ENCODE measurements around the gene CNNM1. TPM values are rescaled to one million over a fixed set of nuclear protein-coding genes. Genes with fewer than 3 reads are reported as not detected.

Gene CNNM1
- 0.24 TPM for total RNA-seq
- 0.16 TPM for polyA plus RNA-seq
- long read RNA-seq, donor 1, result 0 reads
- long read RNA-seq, donor 2, result 0 reads
- long read RNA-seq, donor 3, result 0 reads
- long read RNA-seq, donor 4, result 0 reads
- long read RNA-seq, donor 5, result 0 reads
- long read RNA-seq, donor 6, result 0 reads
- long read RNA-seq, donor 7, result 0 reads
- long read RNA-seq, donor 8, result 0 reads
- long read RNA-seq, donor 9, result 0 reads
- long read RNA-seq, donor 10, result 0 reads

DNA sequence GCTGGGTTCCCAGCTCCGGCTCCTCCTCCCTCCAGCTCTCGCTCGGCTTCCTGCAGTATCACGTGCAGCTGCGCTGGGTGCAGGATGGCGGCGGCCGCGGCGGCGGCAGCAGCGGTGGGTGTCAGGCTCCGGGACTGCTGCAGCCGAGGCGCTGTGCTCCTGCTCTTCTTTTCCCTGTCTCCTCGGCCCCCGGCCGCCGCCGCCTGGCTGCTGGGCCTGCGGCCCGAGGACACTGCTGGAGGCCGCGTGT, at the start of gene CNNM1:
Gene CNNM1, plus strand, starts transcription at position 53 of the 250 bp plus-strand sequence. Its CDS starts 32 bp downstream, at position 85.
- Histone ChIP-seq H3K27ac (ENCODE audit: low read depth in 1 of 2, low read length in 1 of 2) (no peak within 1 kb of the TSS), H3K4me3 (ENCODE audit: low read length in 2 of 2) (peak within 1 kb of the TSS in 1 of 2 donors; percentile 52), H3K27me3 (ENCODE audit: control insufficient read depth in 2 of 2, insufficient read depth in 1 of 2, low read length in 1 of 2) (peaks cover 21 to 49% of the 10 kb centered on the region in 2 donors), H3K4me1 (ENCODE audit: control insufficient read depth in 2 of 2, insufficient read depth in 2 of 2, low read length in 2 of 2) (peaks cover 0 to 2% of the 10 kb centered on the region in 2 donors), H3K9me3 (ENCODE audit: control insufficient read depth in 2 of 2, insufficient read depth in 1 of 2, low read length in 1 of 2) (no peaks in the 10 kb centered on the region), H3K36me3 (ENCODE audit: control insufficient read depth in 2 of 2, insufficient read depth in 2 of 2, low read length in 1 of 2) (no peaks in the 10 kb centered on the region)
- WGBS, result under 1% methylated on average over 24 of the region's 24 CpGs
- DNase-seq (ENCODE audit: low read depth in 6 of 9, low spot score in 9 of 9), result peak in 3 of 9 donors; percentile 5 to 44 (median 15)

DNA sequence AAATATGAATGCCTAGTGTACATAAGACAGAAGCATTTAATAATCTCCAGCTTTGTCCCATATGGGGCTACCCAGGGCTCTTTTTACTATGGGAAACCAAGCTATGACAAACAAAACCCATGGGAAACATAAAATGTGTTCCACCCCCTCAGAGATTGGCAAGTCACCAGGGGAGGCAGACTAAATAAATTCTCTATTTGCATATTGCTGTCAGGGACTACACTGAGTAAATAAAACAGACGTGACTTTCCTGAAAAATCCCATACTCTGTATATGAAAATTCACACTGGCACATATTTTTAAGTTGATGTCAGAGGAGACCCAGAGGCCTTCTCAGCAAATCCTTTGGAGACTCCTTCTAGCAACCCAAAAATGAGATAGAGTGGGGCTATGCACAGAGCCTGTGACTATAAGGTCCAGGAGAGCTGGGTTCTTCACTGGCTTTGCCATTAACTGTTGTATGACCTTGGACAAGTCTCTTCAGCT, 49.5 kb upstream of the CNNM1 start:
- H3K36me3 ChIP-seq (ENCODE audit: control insufficient read depth in 2 of 2, insufficient read depth in 2 of 2, low read length in 1 of 2), result no peaks in the 10 kb centered on the region
- no peaks in the 10 kb centered on the region for H3K9me3 ChIP-seq (ENCODE audit: control insufficient read depth in 2 of 2, insufficient read depth in 1 of 2, low read length in 1 of 2)
- H3K4me1 ChIP-seq (ENCODE audit: control insufficient read depth in 2 of 2, insufficient read depth in 2 of 2, low read length in 2 of 2), result no peaks in the 10 kb centered on the region
- WGBS, result 86% methylated on average over 1 of the region's 1 CpG
- H3K27me3 ChIP-seq (ENCODE audit: control insufficient read depth in 2 of 2, insufficient read depth in 1 of 2, low read length in 1 of 2), result no peaks in the 10 kb centered on the region
- H3K4me3 ChIP-seq (ENCODE audit: low read length in 2 of 2), result no peak overlapping the region
- H3K27ac ChIP-seq (ENCODE audit: low read depth in 1 of 2, low read length in 1 of 2), result no peak overlapping the region
- no peak for DNase-seq (ENCODE audit: low read depth in 6 of 9, low spot score in 9 of 9)

DNA sequence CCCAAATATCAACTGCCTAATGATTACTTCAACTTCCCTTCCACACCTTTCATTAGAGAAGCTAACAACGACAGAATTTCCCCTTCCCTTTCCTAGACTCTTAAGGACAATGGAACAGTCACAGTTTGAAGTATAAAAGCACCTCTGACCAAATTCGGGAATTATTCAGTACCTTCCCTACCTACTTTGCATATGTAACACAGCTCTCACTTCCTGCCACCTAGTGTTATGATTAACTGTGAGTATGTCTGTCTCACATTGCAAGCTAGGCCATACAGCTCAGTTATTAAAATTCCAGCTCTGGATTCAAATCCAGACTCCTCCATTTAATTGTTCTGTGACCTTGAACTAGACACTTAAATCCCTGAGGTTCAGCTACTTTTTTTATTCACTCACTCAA, 48.7 kb upstream of the CNNM1 start:
- DNase-seq (ENCODE audit: low read depth in 6 of 9, low spot score in 9 of 9), result no peak
- Histone ChIP-seq H3K27ac (ENCODE audit: low read depth in 1 of 2, low read length in 1 of 2) (no peak overlapping the region), H3K4me3 (ENCODE audit: low read length in 2 of 2) (no peak overlapping the region), H3K27me3 (ENCODE audit: control insufficient read depth in 2 of 2, insufficient read depth in 1 of 2, low read length in 1 of 2) (no peaks in the 10 kb centered on the region), H3K4me1 (ENCODE audit: control insufficient read depth in 2 of 2, insufficient read depth in 2 of 2, low read length in 2 of 2) (no peaks in the 10 kb centered on the region), H3K36me3 (ENCODE audit: control insufficient read depth in 2 of 2, insufficient read depth in 2 of 2, low read length in 1 of 2) (no peaks in the 10 kb centered on the region), H3K9me3 (ENCODE audit: control insufficient read depth in 2 of 2, insufficient read depth in 1 of 2, low read length in 1 of 2) (no peaks in the 10 kb centered on the region)
- 47% methylated on average over 2 of the region's 2 CpGs for WGBS

DNA sequence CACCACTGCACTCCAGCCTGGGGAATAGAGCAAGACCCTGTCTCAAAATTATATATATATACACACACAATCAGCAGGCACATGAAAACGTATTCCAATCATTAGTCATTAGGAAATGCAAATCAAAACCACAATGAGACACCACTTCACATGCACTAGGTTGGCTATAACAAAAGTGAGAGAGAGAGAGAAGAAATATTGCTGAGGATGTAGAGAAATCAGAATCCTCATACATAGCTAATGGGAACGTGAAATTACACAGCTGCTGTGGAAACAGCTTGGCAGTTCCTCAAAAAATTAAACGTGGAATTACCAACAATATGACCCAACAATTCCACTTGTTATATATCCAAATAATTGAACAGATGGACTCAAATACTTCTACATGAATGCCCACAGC, 43.3 kb upstream of the CNNM1 start:
- Histone ChIP-seq H3K9me3 (ENCODE audit: control insufficient read depth in 2 of 2, insufficient read depth in 1 of 2, low read length in 1 of 2) (no peaks in the 10 kb centered on the region), H3K4me3 (ENCODE audit: low read length in 2 of 2) (no peak overlapping the region), H3K27me3 (ENCODE audit: control insufficient read depth in 2 of 2, insufficient read depth in 1 of 2, low read length in 1 of 2) (no peaks in the 10 kb centered on the region), H3K36me3 (ENCODE audit: control insufficient read depth in 2 of 2, insufficient read depth in 2 of 2, low read length in 1 of 2) (no peaks in the 10 kb centered on the region), H3K27ac (ENCODE audit: low read depth in 1 of 2, low read length in 1 of 2) (no peak overlapping the region), H3K4me1 (ENCODE audit: control insufficient read depth in 2 of 2, insufficient read depth in 2 of 2, low read length in 2 of 2) (no peaks in the 10 kb centered on the region)
- no peak for DNase-seq (ENCODE audit: low read depth in 6 of 9, low spot score in 9 of 9)
- 58% methylated on average over 3 of the region's 3 CpGs for WGBS

DNA sequence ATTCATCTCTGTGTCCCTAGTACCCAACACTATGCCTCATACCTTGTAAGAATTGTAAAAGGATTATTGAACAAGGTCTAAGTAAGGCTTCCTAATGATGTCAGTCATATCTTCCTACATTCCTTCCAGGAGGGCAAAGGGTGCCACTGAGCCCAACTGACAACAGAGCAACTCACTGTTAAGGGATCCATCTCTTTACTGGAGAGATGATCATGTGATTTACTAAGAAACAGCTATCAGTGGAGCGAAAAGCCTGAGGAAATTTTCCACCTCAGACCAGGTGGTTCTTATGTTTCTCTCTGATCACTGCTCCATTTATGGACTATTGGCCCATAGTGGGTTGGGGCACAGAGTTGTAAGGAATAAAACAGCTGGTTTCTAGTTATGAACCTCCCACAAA, 38.9 kb upstream of the CNNM1 start:
- no peak for DNase-seq (ENCODE audit: low read depth in 6 of 9, low spot score in 9 of 9)
- H3K4me3 ChIP-seq (ENCODE audit: low read length in 2 of 2), result no peak overlapping the region
- H3K27ac ChIP-seq (ENCODE audit: low read depth in 1 of 2, low read length in 1 of 2), result no peak overlapping the region
- WGBS, result 91% methylated on average over 1 of the region's 1 CpG
- H3K27me3 ChIP-seq (ENCODE audit: control insufficient read depth in 2 of 2, insufficient read depth in 1 of 2, low read length in 1 of 2), result no peaks in the 10 kb centered on the region
- H3K36me3 ChIP-seq (ENCODE audit: control insufficient read depth in 2 of 2, insufficient read depth in 2 of 2, low read length in 1 of 2), result no peaks in the 10 kb centered on the region
- H3K9me3 ChIP-seq (ENCODE audit: control insufficient read depth in 2 of 2, insufficient read depth in 1 of 2, low read length in 1 of 2), result no peaks in the 10 kb centered on the region
- H3K4me1 ChIP-seq (ENCODE audit: control insufficient read depth in 2 of 2, insufficient read depth in 2 of 2, low read length in 2 of 2), result no peaks in the 10 kb centered on the region

DNA sequence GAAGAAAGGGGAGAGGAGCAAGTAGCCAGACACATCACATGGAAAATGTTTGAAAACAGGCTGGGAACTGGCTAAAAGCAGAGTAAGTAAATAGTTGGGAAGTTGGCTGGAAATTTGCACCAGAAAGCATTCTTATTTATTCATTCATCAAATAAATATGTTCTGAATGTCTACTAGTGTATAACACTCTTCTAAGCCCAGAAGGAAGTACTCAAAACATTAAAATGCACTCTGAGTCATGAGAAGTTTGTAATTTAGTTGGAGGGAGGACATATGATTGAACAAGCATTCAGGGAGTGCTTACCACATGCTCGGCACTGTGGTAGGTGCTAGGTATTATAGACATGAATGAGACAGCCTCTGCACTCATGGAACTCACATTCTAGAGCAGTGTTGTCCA, 37.0 kb upstream of the CNNM1 start:
- 99% methylated on average over 1 of the region's 1 CpG for whole genome bisulfite sequencing

DNA sequence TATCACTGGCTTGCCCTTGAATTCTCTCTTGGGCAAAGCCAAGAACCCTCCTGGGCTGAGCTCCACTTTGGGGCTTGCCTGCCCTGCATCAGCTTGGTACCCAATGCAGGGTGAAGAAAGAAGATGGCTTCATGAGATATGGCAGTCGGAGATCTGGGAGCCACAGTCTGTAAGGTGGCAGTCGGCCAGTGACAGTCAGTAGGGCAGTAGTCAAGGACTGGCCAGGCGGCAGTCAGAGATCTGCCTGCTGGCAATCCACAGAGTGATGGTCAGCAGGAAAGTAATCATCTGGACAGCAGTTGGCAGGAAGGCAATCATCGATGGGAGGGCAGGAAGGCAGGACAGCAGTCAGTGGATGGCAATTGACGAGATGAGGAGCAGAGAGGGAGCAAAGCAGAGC, 32.6 kb upstream of the CNNM1 start:
- no peak overlapping the region for H3K4me3 ChIP-seq (ENCODE audit: low read length in 2 of 2)
- 81% methylated on average over 5 of the region's 5 CpGs for WGBS
- no peak overlapping the region for H3K27ac ChIP-seq (ENCODE audit: low read depth in 1 of 2, low read length in 1 of 2)
- no peaks in the 10 kb centered on the region for H3K4me1 ChIP-seq (ENCODE audit: control insufficient read depth in 2 of 2, insufficient read depth in 2 of 2, low read length in 2 of 2)
- no peaks in the 10 kb centered on the region for H3K9me3 ChIP-seq (ENCODE audit: control insufficient read depth in 2 of 2, insufficient read depth in 1 of 2, low read length in 1 of 2)
- DNase-seq (ENCODE audit: low read depth in 6 of 9, low spot score in 9 of 9), result no peak
- no peaks in the 10 kb centered on the region for H3K36me3 ChIP-seq (ENCODE audit: control insufficient read depth in 2 of 2, insufficient read depth in 2 of 2, low read length in 1 of 2)
- no peaks in the 10 kb centered on the region for H3K27me3 ChIP-seq (ENCODE audit: control insufficient read depth in 2 of 2, insufficient read depth in 1 of 2, low read length in 1 of 2)

More for the DNA sequence above, 37.0 kb upstream of the CNNM1 start:
- H3K27me3 ChIP-seq (ENCODE audit: control insufficient read depth in 2 of 2, insufficient read depth in 1 of 2, low read length in 1 of 2), result no peaks in the 10 kb centered on the region
- H3K4me1 ChIP-seq (ENCODE audit: control insufficient read depth in 2 of 2, insufficient read depth in 2 of 2, low read length in 2 of 2), result no peaks in the 10 kb centered on the region
- no peaks in the 10 kb centered on the region for H3K9me3 ChIP-seq (ENCODE audit: control insufficient read depth in 2 of 2, insufficient read depth in 1 of 2, low read length in 1 of 2)
- H3K4me3 ChIP-seq (ENCODE audit: low read length in 2 of 2), result no peak overlapping the region
- H3K27ac ChIP-seq (ENCODE audit: low read depth in 1 of 2, low read length in 1 of 2), result no peak overlapping the region
- no peaks in the 10 kb centered on the region for H3K36me3 ChIP-seq (ENCODE audit: control insufficient read depth in 2 of 2, insufficient read depth in 2 of 2, low read length in 1 of 2)
- no peak for DNase-seq (ENCODE audit: low read depth in 6 of 9, low spot score in 9 of 9)

DNA sequence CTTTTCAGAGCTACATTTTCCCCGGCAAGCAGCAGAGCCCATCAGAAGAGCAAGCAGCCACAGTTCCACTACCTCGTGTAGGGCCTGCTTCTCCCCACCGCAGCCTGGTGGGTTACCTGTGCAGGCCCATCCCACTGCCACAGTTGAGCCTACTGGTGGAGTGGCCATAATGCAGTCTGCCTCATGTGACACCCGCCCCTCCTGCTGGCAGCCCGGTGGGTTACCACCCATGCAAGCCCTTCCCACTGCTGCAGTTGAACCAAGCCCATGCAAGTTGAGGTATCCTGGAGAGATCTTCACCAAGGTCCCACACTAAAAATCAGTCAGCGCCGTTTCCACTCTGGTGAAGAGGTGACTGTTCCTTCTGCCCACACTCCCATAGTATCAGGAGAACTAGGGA, 32.1 kb upstream of the CNNM1 start:
- no peak for DNase-seq (ENCODE audit: low read depth in 6 of 9, low spot score in 9 of 9)
- H3K36me3 ChIP-seq (ENCODE audit: control insufficient read depth in 2 of 2, insufficient read depth in 2 of 2, low read length in 1 of 2), result no peaks in the 10 kb centered on the region
- no peaks in the 10 kb centered on the region for H3K9me3 ChIP-seq (ENCODE audit: control insufficient read depth in 2 of 2, insufficient read depth in 1 of 2, low read length in 1 of 2)
- no peaks in the 10 kb centered on the region for H3K27me3 ChIP-seq (ENCODE audit: control insufficient read depth in 2 of 2, insufficient read depth in 1 of 2, low read length in 1 of 2)
- no peak overlapping the region for H3K4me3 ChIP-seq (ENCODE audit: low read length in 2 of 2)
- no peak overlapping the region for H3K27ac ChIP-seq (ENCODE audit: low read depth in 1 of 2, low read length in 1 of 2)
- 92% methylated on average over 7 of the region's 7 CpGs for WGBS
- no peaks in the 10 kb centered on the region for H3K4me1 ChIP-seq (ENCODE audit: control insufficient read depth in 2 of 2, insufficient read depth in 2 of 2, low read length in 2 of 2)

DNA sequence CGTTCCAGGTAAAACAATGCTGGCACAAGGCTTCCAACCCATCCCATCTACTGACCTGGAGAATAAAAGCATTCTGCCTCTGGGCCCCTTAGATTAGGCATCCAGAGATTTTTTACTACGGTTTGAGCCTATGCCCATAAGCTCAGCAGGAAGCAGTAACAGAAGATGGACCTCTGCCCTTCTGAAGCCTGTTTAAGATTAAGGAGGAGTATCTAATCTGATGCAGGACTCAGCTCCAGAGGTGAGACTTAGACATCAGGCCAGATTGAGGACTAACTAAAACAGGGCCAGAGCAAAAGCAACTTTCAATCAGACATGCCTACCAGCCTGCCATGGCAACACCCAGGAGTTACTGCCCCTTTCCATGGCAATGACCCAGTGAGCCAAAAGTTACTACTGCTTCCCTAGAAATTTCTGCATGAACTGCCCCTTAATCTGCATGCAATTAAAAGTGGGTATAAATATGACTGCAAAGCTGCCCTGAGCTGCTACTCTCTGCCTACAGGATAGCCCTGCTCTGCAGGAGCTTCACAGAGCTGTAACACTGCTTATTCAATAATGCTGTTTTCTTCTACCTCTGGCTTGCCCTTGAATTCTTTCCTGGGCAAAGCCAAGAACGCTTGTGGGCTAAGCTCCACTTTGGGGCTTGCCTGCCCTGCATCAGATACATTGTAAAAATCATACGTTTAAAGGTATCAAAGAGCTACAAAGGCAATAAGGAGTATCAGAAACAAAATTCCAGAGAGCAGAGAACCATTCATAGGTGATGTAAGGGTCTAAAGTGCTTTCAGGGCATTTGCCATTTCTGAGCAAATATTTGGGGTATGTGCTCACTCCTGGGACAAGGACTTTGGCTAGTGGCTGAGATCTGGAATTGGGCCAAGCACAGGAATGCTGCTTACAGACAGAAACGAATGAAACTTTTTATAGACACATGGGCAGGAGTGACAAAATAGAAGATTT, 25.0 kb upstream of the CNNM1 start:
- H3K9me3 ChIP-seq (ENCODE audit: control insufficient read depth in 2 of 2, insufficient read depth in 1 of 2, low read length in 1 of 2), result no peaks in the 10 kb centered on the region
- WGBS, result 63% methylated on average over 5 of the region's 5 CpGs
- H3K4me1 ChIP-seq (ENCODE audit: control insufficient read depth in 2 of 2, insufficient read depth in 2 of 2, low read length in 2 of 2), result no peaks in the 10 kb centered on the region
- no peak overlapping the region for H3K27ac ChIP-seq (ENCODE audit: low read depth in 1 of 2, low read length in 1 of 2)
- no peaks in the 10 kb centered on the region for H3K36me3 ChIP-seq (ENCODE audit: control insufficient read depth in 2 of 2, insufficient read depth in 2 of 2, low read length in 1 of 2)
- no peak for DNase-seq (ENCODE audit: low read depth in 6 of 9, low spot score in 9 of 9)
- no peak overlapping the region for H3K4me3 ChIP-seq (ENCODE audit: low read length in 2 of 2)
- H3K27me3 ChIP-seq (ENCODE audit: control insufficient read depth in 2 of 2, insufficient read depth in 1 of 2, low read length in 1 of 2), result no peaks in the 10 kb centered on the region
